Activated naive CD4-positive, alpha-beta T cell treated with anti-CD3 and anti-CD28 coated beads, Interleukin-2, amount 10 ng/mL, durations not matched to agents 7 days and 5 days (primary cell): Measurements from ENCODE around the gene GLIPR1L2.
"Not testable (repeated sequence)": the region's sequence is repeated elsewhere in the genome, so short reads cannot be mapped to it uniquely, and the experiment has no call there.

Experiments used
- CTCF ChIA-PET: fragments of 350-600 bp; sonication (Branson Sonifier 250); formaldehyde crosslinking; loops from one replicate; lab custom pipeline; 2021; ENCODE audit warnings: antibody characterized with exemption; lab: Charles Lee
- DNase-seq: peaks from one replicate; pipeline ENCODE4 v3.0.0-alpha.2; 2020
- H3K27ac Mint-ChIP-seq: one replicate; pipeline ENCODE4 v1.8.0; 2021; ENCODE audit warnings: mild to moderate bottlenecking, moderate library complexity, mixed read lengths
- H3K27me3 Mint-ChIP-seq: one replicate; pipeline ENCODE4 v1.8.0; 2021; ENCODE audit warnings: mild to moderate bottlenecking, mixed read lengths
- H3K36me3 Mint-ChIP-seq: one replicate; pipeline ENCODE4 v1.8.0; 2021; ENCODE audit warnings: mixed read lengths
- H3K4me1 Mint-ChIP-seq: one replicate; pipeline ENCODE4 v1.8.0; 2021; ENCODE audit warnings: mixed read lengths
- H3K4me3 Mint-ChIP-seq: one replicate; pipeline ENCODE4 v1.8.0; 2021; ENCODE audit warnings: mild to moderate bottlenecking, moderate library complexity, mixed read lengths
- H3K9me3 Mint-ChIP-seq: one replicate; pipeline ENCODE4 v1.8.0; 2021; ENCODE audit warnings: mixed read lengths

Gene GLIPR1L2

DNA sequence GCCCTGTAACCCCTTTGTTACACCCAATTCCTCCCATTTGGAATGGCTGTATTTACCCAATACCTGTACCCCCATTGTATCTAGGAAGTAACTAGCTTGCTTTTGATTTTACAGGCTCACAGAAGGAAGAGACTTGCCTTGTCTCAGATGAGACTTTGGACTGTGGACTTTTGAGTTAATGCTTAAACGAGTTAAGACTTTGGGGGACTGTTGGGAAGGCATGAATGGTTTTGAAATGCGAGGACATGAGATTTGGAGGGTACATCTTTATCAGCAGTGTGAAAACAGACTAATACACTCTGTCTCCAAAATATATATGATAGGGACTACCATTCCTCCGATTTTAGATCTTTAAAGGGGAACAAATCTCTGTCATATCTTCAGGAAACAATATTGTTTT is 51.6 kb downstream of the GLIPR1L2 start:
- H3K36me3 Mint-ChIP-seq, H3K9me3 Mint-ChIP-seq, DNase-seq, H3K27ac Mint-ChIP-seq, H3K4me3 Mint-ChIP-seq, CTCF ChIA-PET: not testable (repeated sequence)
- peaks cover 33% of the 10 kb centered on the region for H3K27me3 Mint-ChIP-seq
- H3K4me1 Mint-ChIP-seq: peaks cover 19% of the 10 kb centered on the region

DNA sequence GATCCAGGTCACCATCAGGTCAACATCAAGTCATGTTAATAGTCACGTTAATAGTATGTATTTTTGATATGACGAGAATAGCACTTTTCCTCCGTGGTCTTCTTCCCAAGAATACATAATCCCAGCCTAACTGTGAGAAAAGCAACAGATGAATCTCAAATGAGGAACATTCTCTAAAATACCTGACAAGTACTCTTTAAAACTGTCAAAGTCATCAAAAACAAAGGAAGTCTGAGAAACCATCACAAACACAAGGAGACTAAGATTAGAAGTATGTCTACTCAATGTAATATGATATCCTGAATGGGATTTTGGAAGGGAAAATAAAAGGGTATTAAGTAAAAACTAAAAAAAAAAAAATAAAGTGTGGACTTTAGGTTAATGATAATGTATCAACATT is 52.8 kb downstream of the GLIPR1L2 start:
- peaks cover 25% of the 10 kb centered on the region for H3K27me3 Mint-ChIP-seq
- CTCF ChIA-PET: no interaction called here
- DNase-seq: no peak
- peaks cover 6% of the 10 kb centered on the region for H3K9me3 Mint-ChIP-seq
- H3K4me3 Mint-ChIP-seq: no peak overlapping the region
- no peak overlapping the region for H3K27ac Mint-ChIP-seq
- peaks cover 7% of the 10 kb centered on the region for H3K4me1 Mint-ChIP-seq
- H3K36me3 Mint-ChIP-seq: no peaks in the 10 kb centered on the region

DNA sequence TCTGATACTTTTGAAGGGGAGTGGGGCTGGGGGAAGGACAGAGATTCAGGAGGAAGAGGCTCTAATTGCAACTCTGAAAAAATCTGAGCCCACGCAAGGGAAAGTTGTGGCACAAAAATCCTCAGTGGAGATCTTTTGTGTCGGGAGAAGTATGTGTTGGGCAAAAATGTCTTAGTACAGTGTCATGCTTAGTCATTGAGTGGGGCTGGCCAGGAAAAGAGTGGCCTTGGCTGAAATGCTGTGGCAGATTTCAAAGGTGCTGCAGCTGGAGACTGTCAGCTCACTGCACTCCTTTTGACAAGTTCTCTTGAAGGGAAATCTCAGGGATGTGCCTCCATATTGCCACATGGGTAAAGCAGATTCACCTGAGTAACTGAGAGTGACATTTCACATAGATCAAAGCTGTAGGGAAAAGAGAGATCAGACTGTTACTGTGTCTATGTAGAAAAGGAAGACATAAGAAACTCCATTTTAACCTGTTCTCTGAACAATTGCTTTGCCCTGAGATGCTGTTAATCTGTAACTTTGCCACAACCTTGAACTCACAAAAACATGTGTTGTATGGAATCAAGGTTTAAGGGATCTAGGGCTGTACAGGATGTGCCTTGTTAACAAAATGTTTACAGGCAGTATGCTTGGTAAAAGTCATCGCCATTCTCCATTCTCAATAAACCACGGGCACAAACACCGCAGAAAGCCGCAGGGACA is 53.7 kb downstream of the GLIPR1L2 start:
- CTCF ChIA-PET: no interaction called here
- Mint-ChIP-seq H3K36me3 (no peaks in the 10 kb centered on the region), H3K9me3 (peaks cover 6% of the 10 kb centered on the region), H3K27me3 (peaks cover 25% of the 10 kb centered on the region), H3K27ac (no peak overlapping the region), H3K4me3 (no peak overlapping the region), H3K4me1 (no peaks in the 10 kb centered on the region)
- no peak for DNase-seq

DNA sequence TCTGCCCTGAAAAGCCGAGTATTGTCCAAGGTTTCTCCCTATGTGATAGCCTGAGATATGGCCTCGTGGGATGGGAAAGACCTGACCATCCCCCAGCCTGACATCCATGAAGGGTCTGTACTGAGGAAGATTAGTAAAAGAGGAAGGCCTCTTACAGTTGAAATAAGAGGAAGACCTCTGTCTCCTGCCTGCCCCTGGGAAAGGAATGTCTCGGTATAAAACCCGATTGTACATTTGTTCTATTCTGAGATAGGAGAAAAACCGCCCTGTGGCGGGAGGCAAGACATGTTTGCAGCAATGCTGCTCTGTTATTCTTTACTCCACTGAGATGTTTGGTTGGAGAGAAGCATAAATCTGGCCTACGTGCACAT is 54.2 kb downstream of the GLIPR1L2 start:
- DNase-seq, H3K9me3 Mint-ChIP-seq, H3K4me3 Mint-ChIP-seq, H3K36me3 Mint-ChIP-seq, CTCF ChIA-PET, H3K27ac Mint-ChIP-seq, H3K4me1 Mint-ChIP-seq: not testable (repeated sequence)
- peaks cover 25% of the 10 kb centered on the region for H3K27me3 Mint-ChIP-seq

DNA sequence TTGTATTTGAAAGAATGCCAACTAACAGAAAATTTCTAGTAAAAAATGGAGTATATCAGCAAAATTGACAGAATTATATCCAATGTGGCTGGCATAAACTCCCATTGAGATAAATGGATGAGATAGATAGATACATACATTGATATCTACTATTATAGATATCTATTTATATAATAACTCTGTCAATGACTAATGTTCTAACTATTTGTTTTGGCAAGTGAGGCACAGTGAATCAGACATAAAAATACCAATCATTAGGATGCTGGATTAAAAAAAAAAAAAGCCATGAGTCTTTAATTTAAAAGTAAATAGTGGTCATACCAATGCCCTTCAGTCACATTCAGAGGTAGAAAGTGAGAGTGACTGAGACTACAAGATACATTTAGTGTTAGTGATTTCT is 56.0 kb downstream of the GLIPR1L2 start:
- CTCF ChIA-PET: no interaction called here
- no peaks in the 10 kb centered on the region for H3K36me3 Mint-ChIP-seq
- H3K4me3 Mint-ChIP-seq: no peak overlapping the region
- no peaks in the 10 kb centered on the region for H3K9me3 Mint-ChIP-seq
- no peak overlapping the region for H3K27ac Mint-ChIP-seq
- DNase-seq: no peak
- no peaks in the 10 kb centered on the region for H3K4me1 Mint-ChIP-seq
- H3K27me3 Mint-ChIP-seq: peaks cover 11% of the 10 kb centered on the region

DNA sequence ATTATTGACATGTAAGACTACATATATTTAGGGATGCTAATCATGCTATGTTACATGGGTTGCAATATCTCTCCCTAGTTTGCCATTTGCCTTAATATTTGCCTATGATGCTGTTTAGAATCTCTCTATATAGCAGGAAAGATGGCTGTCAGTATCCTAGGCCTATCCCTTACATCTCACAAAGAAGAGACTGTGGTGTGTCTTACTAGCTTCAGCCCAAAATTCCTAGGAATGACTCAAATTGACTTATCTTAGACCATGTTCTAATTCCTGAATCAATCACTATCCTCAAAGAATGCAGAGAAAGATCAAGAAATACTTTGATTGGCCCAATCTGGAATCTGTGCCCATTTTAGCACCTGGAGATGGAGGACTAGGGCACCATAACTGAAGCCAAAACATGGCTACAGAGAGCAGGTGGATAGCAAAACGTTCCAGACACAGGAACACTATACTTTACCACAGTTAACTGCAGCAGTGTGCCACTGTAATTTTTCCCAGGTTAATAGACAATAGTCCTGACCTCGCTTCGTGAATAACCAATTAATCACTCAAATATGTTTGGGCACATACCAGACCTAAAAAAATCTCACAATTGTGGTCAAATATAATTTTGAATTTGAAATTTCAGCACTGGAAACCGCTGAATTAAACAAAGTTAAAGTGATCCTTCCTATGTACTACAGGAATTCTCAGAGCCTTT is 57.0 kb downstream of the GLIPR1L2 start:
- H3K9me3 Mint-ChIP-seq: no peaks in the 10 kb centered on the region
- CTCF ChIA-PET: no interaction called here
- no peak overlapping the region for H3K4me3 Mint-ChIP-seq
- no peaks in the 10 kb centered on the region for H3K36me3 Mint-ChIP-seq
- no peak overlapping the region for H3K27ac Mint-ChIP-seq
- DNase-seq: no peak
- H3K4me1 Mint-ChIP-seq: no peaks in the 10 kb centered on the region
- H3K27me3 Mint-ChIP-seq: peaks cover 5% of the 10 kb centered on the region

DNA sequence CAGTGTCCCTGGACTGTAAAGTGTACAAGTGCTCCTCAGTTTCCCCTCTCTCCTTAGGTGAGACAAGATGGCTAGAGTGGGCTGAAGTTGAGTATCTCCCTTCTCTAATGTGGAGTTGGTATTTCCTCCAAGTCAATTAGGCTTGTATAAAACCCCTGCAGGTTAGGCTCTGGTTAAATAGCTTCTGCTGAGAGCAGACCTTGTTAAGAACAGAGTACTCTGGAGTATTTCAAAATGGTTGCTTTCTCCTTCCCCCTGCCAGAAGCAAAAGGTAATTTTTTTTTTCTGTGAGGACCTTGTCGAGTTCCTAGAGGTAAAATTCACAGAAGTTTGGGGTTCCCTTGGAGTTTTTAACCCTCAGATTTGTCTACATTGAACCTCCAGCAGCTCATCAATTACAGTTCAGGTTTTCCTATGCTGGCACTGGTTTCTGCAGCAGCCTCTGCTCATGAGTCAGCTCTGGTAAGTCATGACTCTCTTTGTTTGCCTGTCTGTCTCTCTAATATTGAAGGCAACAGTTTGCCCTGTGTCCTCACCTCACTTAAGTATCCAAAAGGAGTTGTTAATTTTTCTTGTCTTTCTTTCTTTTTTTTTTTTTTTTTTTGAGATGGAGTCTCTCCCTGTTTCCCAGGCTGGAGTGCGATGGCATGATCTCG is 61.9 kb downstream of the GLIPR1L2 start:
- no peak overlapping the region for H3K4me3 Mint-ChIP-seq
- peaks cover 20% of the 10 kb centered on the region for H3K4me1 Mint-ChIP-seq
- no peak overlapping the region for H3K27ac Mint-ChIP-seq
- H3K9me3 Mint-ChIP-seq: peaks cover 2% of the 10 kb centered on the region
- H3K27me3 Mint-ChIP-seq: peaks cover 3% of the 10 kb centered on the region
- no peak for DNase-seq
- CTCF ChIA-PET: no interaction called here
- H3K36me3 Mint-ChIP-seq: peaks cover 6% of the 10 kb centered on the region

DNA sequence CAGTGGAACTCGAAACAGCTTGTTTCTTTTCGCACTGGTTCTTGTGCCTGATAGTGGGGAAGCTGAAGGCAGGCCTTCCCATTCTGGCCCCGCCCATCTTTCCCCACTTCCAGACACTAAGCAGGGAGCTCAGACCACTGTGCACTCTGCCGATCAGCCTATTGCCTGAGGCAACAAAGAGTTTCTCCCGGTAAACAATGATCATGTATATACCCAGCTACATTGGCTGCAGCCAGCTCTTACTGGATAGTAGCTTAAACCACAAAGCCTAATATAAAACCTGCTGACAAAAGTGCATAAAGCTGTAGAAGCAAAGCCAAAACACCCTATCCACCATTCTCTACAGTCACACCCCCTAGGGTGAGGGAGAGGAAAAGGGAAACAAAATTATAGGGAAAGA is 65.0 kb downstream of the GLIPR1L2 start:
- H3K27me3 Mint-ChIP-seq: peaks cover 6% of the 10 kb centered on the region
- CTCF ChIA-PET: interaction anchor here (1.4 kb wide), 1 partner anchor 30 kb away, joined by 4 read pairs; no protein-coding TSS in a partner anchor
- H3K36me3 Mint-ChIP-seq: peaks cover 11% of the 10 kb centered on the region
- no peak overlapping the region for H3K27ac Mint-ChIP-seq
- no peak overlapping the region for H3K4me3 Mint-ChIP-seq
- H3K4me1 Mint-ChIP-seq: peaks cover 46% of the 10 kb centered on the region
- peaks cover 9% of the 10 kb centered on the region for H3K9me3 Mint-ChIP-seq
- no peak for DNase-seq

DNA sequence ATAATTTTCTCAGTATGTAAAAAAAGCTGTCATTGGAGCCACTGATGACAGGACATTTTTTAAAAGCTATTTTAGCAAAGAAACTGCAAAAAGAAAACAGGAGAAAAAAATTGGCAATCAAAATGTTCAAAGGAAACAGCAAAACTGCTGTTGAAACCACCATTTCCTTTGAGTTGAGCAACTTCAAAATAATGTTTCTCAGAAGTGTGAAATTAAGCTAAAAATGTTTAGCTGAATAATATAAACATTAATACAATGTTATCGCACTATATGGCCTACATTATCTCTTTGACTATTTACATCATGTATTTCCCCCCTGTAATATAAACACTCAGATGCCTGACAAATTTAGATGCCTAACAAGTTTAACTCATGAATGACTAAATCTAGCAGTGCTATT is 66.3 kb downstream of the GLIPR1L2 start:
- H3K9me3 Mint-ChIP-seq: peaks cover 9% of the 10 kb centered on the region
- DNase-seq: no peak
- CTCF ChIA-PET: interaction anchor here (1.0 to 1.4 kb wide), 2 partner anchors 27 to 28 kb away, joined by 3 to 4 read pairs; no protein-coding TSS in a partner anchor

DNA sequence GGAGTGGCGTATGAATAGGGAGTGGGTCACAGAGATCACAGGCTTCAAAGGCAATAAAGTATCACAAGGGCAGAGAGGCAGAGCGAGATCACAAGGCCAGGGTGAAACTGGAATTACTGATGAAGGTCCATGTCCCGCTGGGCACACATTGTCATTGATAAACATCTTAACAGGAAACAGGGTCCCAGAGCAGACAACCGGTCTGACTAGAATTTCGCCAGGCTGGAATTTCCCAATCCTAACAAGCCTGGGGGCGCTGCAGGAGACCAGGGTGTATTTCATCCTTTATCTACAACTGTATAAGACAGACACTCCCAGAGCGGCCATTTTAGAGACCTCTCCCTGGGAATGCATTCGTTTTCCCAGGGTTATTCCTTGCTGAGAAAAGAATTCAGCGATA is 67.0 kb downstream of the GLIPR1L2 start:
- peaks cover 46% of the 10 kb centered on the region for H3K4me1 Mint-ChIP-seq
- CTCF ChIA-PET: interaction anchor here (1.0 kb wide), 1 partner anchor 26 kb away, joined by 3 read pairs; no protein-coding TSS in a partner anchor
- not testable (repeated sequence) for H3K27ac Mint-ChIP-seq

More for the DNA sequence above, 66.3 kb downstream of the GLIPR1L2 start:
- Mint-ChIP-seq H3K27ac (no peak overlapping the region), H3K27me3 (peaks cover 9% of the 10 kb centered on the region), H3K36me3 (peaks cover 11% of the 10 kb centered on the region), H3K4me3 (no peak overlapping the region), H3K4me1 (peaks cover 46% of the 10 kb centered on the region)

DNA sequence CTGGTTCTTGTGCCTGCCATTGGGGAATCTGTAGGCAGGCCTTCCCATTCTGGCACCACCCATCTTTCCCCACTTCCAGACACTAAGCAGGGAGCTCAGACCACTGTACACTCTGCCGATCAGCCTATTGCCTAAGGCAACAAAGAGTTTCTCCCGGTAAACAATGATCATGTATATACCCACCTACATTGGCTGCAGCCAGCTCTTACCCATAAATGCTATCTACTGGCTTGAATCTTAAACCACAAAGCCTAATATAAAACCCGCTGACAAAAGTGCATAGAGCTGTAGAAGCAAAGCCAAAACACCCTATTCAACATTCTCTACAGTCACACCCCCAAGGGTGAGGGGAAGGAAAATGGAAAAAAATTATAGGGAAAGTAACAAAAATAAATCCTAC is 68.9 kb downstream of the GLIPR1L2 start:
- Mint-ChIP-seq H3K36me3 (peaks cover 11% of the 10 kb centered on the region), H3K9me3 (peaks cover 9% of the 10 kb centered on the region), H3K27me3 (peaks cover 10% of the 10 kb centered on the region), H3K27ac (no peak overlapping the region), H3K4me1 (peaks cover 46% of the 10 kb centered on the region), H3K4me3 (no peak overlapping the region)
- CTCF ChIA-PET: interaction anchor here (1.4 kb wide), 1 partner anchor 20 kb away, joined by 3 read pairs; no protein-coding TSS in a partner anchor
- DNase-seq: no peak

More for the DNA sequence above, 67.0 kb downstream of the GLIPR1L2 start:
- H3K36me3 Mint-ChIP-seq: peaks cover 11% of the 10 kb centered on the region
- not testable (repeated sequence) for DNase-seq, H3K9me3 Mint-ChIP-seq, H3K4me3 Mint-ChIP-seq, H3K27me3 Mint-ChIP-seq

DNA sequence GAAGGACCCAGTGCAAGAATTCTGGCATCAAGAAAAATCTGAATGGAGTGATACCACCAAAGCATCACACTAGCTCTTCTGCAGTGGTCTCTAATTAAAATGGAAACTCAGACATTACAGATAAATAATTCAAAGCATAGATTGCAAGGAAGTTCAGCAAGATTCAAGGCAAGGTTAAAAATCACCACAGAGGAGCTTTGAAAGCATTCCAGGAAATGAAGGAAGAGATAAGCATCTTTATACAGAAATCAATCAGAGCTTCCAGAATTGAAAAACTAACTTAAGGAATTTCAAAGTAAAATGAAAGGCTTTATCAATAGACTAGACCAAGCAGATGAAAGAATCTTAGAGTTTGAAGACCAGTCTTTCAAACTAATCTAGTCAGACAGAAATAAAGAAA is 69.3 kb downstream of the GLIPR1L2 start:
- Mint-ChIP-seq H3K4me1 (peaks cover 46% of the 10 kb centered on the region), H3K27me3 (peaks cover 10% of the 10 kb centered on the region), H3K4me3 (no peak overlapping the region), H3K27ac (peak overlapping the region; percentile 35), H3K36me3 (peaks cover 11% of the 10 kb centered on the region), H3K9me3 (peaks cover 9% of the 10 kb centered on the region)
- CTCF ChIA-PET: interaction anchor here (1.4 kb wide), 1 partner anchor 20 kb away, joined by 3 read pairs; no protein-coding TSS in a partner anchor
- DNase-seq: no peak

DNA sequence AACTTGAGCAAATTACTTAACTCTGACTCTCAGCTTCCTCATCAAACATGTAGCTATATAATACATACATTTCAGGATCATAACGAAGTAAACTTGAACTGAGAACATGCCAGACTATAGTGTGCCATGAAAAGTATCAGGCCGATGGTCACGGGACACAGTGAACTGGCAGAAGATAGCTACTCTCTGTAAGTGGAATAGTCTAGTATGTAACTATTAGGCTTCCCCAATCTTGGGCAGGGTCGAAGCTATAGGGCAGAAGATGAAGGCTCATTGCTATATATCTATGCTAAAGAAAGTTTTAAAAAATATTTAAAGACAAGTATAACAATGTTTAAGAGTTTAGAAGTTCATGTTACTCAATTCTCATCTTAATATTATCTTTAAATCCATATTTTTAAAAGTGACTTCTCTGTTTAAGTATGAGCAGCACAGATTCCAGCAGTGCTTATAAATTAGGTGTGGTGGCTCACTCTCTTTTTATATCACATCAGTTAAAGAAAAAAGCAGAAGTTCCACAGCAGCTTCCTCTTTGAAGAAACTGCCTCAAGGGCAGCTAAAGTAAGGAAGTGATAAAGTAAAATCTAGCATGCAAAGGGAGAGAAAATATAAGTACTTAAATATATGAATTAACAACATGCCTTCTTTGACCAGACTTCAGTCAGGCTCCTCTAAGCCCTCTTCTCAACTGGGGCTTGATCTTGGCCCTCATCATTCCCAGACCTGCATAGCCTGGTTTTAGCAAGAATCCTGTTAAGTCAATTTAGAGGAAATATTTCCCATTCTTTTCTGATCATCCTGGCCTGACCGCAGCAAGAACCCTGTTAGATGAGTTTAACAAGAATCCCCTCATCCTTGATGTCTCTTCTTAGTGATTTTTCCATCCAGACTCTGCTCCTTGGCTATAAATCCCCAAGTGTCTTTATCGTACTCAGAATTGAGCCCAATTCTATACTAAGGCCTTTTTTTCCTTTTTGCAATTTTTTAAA is 81.3 kb downstream of the GLIPR1L2 start:
- CTCF ChIA-PET: interaction anchor here (1.0 kb wide), 1 partner anchor 35 kb away, joined by 3 read pairs; no protein-coding TSS in a partner anchor
- no peaks in the 10 kb centered on the region for H3K9me3 Mint-ChIP-seq
- H3K27ac Mint-ChIP-seq: no peak overlapping the region
- no peaks in the 10 kb centered on the region for H3K36me3 Mint-ChIP-seq
- no peak overlapping the region for H3K4me3 Mint-ChIP-seq
- DNase-seq: no peak
- H3K4me1 Mint-ChIP-seq: peaks cover 4% of the 10 kb centered on the region
- peaks cover 7% of the 10 kb centered on the region for H3K27me3 Mint-ChIP-seq
